Measurements from ENCODE around the gene ANK3. TPM values are rescaled to one million over a fixed set of nuclear protein-coding genes. Genes with fewer than 3 reads are reported as not detected.

The ANK3 gene
- total and polyA plus RNA-seq, 2 donors (not counting 3 experiments of a cell fraction or from before 2014, with no cell fraction given), result 0.88 to 8.5 TPM

- Histone ChIP-seq H3K4me1 (ENCODE audit: control insufficient read depth, extremely low read depth, insufficient read depth, low read length) (no peaks in the 10 kb centered on the region), H3K27ac (ENCODE audit: insufficient read depth, low read depth, low read length) (no peak overlapping the region), H4K20me1 (replicated peaks; ENCODE audit: control insufficient read depth, extremely low read depth, insufficient read depth, low read length) (no peaks in the 10 kb centered on the region), H3K9me3 (replicated peaks; ENCODE audit: control insufficient read depth, insufficient read depth, low read length) (no peaks in the 10 kb centered on the region), H3K9ac (replicated peaks; ENCODE audit: extremely low read depth, insufficient read depth, low read length) (no peak overlapping the region), H3K9me1 (replicated peaks; ENCODE audit: control insufficient read depth, extremely low read depth, insufficient read depth, low read length) (no peaks in the 10 kb centered on the region), H3K4me2 (ENCODE audit: insufficient read depth, low read length) (no peak overlapping the region), H3K4me3 (replicated peaks in 1 of 3; ENCODE audit: insufficient read depth in 1 of 3, low read depth in 1 of 3, low read length in 3 of 3) (no peak overlapping the region), H2AFZ (ENCODE audit: low read depth, low read length) (no peak overlapping the region), H3K27me3 (ENCODE audit: control insufficient read depth in 2 of 2, insufficient read depth in 2 of 2, low read length in 2 of 2) (no peaks in the 10 kb centered on the region), H3K79me2 (ENCODE audit: control insufficient read depth, insufficient read depth, low read length) (no peaks in the 10 kb centered on the region), H3K36me3 (ENCODE audit: control insufficient read depth in 2 of 2, extremely low read depth in 1 of 2, insufficient read depth in 2 of 2, low read length in 2 of 2) (no peaks in the 10 kb centered on the region)
- ChIA-PET POLR2A (no interaction called here), CTCF (interaction anchor here (1.8 kb wide), 1 partner anchor 18 kb away, joined by 6 read pairs; no protein-coding TSS in a partner anchor)
- no peak for FAIRE-seq
- no peak for DNase-seq (ENCODE audit: low read depth, low spot score)
- dilution Hi-C loops (cut with MboI; ENCODE audit: extremely low pct_ligation_motif_present, low sequenced_read_pairs) (no loop called here), intact Hi-C loops (cut with micrococcal nuclease) (no loop called here)
- BruUV-seq (replicated peaks), result no TSS peak
- TF ChIP-seq EZH2 (IDR thresholded peaks at IDR 0.05; ENCODE audit: borderline replicate concordance, low read depth, low read length, severe bottlenecking) (no peak), GATA2 (IDR thresholded peaks at IDR 0.05; ENCODE audit: insufficient read depth, insufficient read length, low read depth, low read length) (no peak), JUN (IDR thresholded peaks at IDR 0.05; ENCODE audit: borderline replicate concordance, insufficient read depth, insufficient read length, low read depth) (no peak), FOS (IDR thresholded peaks at IDR 0.05; ENCODE audit: borderline replicate concordance, insufficient read depth, low read length) (no peak), POLR2A (IDR thresholded peaks at IDR 0.05; ENCODE audit: low read depth, low read length) (no peak), CTCF (IDR thresholded peaks at IDR 0.05; ENCODE audit: extremely low read depth in 1 of 2, insufficient read depth in 1 of 2, low read depth in 1 of 2, low read length in 2 of 2) (no peak), MYC (IDR thresholded peaks at IDR 0.05; ENCODE audit: low read depth, low read length) (no peak), POLR2AphosphoS5 (IDR thresholded peaks at IDR 0.05; ENCODE audit: insufficient read depth, low read depth, low read length) (no peak), MAX (IDR thresholded peaks at IDR 0.05; ENCODE audit: insufficient read depth, insufficient read length) (no peak)
These were observed 307.3 kb downstream of the ANK3 start for GRCh38 chr10:60082341-60082740.
